HFF-Myc (cell line): ENCODE results near the gene OR52N1.

Source experiments
- DNase-seq: peaks from one replicate; pipeline ENCODE4 v3.0.0-alpha.2; 2011; ENCODE audit warnings: low read depth; ENCODE audit errors: extremely low read depth
- H3K4me3 ChIP-seq: replicated peaks from 2 replicates; pipeline ENCODE4 v1.5.1; 2011; ENCODE audit warnings: low read depth, mild to moderate bottlenecking, control low read depth, low read length
- TF ChIP-seq, protein P1 (sequence below): IDR thresholded peaks from 2 replicates; pipeline ENCODE4 v1.5.1; 2012; ENCODE audit warnings: mild to moderate bottlenecking, low read depth, low read length, control low read depth; ENCODE audit errors: missing control alignments

The OR52N1 gene

GRCh38 chr11:5783255-5783654, 7.8 kb downstream of the OR52N1 start, which contains the start of gene OR52N5:
OR52N5 (minus strand) TSS chr11:5783355; CDS start chr11:5778634, 4,721 bp downstream.
- no peak within 1 kb of the TSS for H3K4me3 ChIP-seq
- no peak for DNase-seq
- TF ChIP-seq, protein P1, sequence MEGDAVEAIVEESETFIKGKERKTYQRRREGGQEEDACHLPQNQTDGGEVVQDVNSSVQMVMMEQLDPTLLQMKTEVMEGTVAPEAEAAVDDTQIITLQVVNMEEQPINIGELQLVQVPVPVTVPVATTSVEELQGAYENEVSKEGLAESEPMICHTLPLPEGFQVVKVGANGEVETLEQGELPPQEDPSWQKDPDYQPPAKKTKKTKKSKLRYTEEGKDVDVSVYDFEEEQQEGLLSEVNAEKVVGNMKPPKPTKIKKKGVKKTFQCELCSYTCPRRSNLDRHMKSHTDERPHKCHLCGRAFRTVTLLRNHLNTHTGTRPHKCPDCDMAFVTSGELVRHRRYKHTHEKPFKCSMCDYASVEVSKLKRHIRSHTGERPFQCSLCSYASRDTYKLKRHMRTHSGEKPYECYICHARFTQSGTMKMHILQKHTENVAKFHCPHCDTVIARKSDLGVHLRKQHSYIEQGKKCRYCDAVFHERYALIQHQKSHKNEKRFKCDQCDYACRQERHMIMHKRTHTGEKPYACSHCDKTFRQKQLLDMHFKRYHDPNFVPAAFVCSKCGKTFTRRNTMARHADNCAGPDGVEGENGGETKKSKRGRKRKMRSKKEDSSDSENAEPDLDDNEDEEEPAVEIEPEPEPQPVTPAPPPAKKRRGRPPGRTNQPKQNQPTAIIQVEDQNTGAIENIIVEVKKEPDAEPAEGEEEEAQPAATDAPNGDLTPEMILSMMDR = no peak

DNA sequence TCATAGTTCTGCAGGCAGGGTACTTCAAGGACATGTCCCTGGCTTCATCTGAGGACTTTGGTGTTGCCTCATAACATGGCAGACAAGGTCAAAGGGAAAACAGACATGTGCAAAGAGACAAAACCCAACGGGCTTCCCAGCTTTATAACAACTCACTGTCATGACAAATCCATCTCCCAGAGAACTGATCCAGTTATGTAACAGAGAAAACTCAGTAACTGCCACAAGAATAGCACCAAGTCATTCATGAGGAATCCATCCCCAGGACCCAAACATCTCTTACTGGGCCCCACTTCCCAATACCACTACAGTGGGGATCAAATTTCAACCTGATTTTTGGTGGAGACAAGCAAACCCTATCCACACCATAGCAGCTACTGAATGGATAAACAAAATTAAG, 24.0 kb downstream of the OR52N1 start:
- no peak for DNase-seq
- no peak overlapping the region for H3K4me3 ChIP-seq
- TF ChIP-seq, protein P1 = no peak

- H3K4me3 ChIP-seq = no peak within 1 kb of the TSS
- TF ChIP-seq, protein P1 = no peak
- DNase-seq = no peak
Observed at GRCh38 chr11:5753943-5754342, 37.1 kb downstream of the OR52N1 start, which contains the start of gene OR52N4. OR52N4 (plus strand) TSS chr11:5754243; CDS start chr11:5754741, 498 bp downstream.

DNA sequence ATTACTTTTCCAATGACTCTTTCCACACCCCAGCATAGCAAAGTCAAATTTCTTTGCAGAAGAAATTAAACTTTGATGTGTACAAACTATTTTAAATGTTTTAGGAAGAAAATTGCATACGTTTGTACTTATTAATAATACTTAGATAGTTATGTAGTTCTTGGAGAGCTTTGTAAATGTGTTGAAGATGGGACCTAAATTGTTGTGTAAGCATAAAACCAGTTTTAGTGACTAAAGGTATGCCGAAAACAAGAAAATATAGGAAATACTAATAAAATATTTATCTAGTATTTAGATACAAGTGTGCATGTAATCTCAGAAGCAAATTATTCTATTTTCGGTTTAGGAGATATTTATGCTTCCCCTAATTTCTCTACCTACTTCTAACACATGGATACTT, 41.2 kb downstream of the OR52N1 start:
- no peak for DNase-seq
- no peak overlapping the region for H3K4me3 ChIP-seq
- TF ChIP-seq, protein P1 = no peak

- TF ChIP-seq, protein P1 = no peak
- H3K4me3 ChIP-seq = no peak overlapping the region
Observed at GRCh38 chr11:5746614-5747013, 44.5 kb downstream of the OR52N1 start.

GRCh38 chr11:5738431-5738830, 52.6 kb downstream of the OR52N1 start:
- DNase-seq = no peak
- H3K4me3 ChIP-seq = no peak overlapping the region
- TF ChIP-seq, protein P1 = no peak

More at GRCh38 chr11:5746614-5747013, 44.5 kb downstream of the OR52N1 start:
- no peak for DNase-seq
